ENCODE results near the gene SLAMF1. TPM values are rescaled to one million over a fixed set of nuclear protein-coding genes. Genes with fewer than 3 reads are reported as not detected.

The SLAMF1 gene
- total and polyA plus RNA-seq, 9 of the 15 experiments (the other 6 are each of a cell fraction or from before 2014, with no cell fraction given) = 0.04 to 0.17 (median 0.11) TPM; not detected in 4

GRCh38 chr1:160681066-160681890 is 34.4 kb upstream of the SLAMF1 start (continued):
- no peak for TF ChIP-seq NKRF (IDR thresholded peaks at IDR 0.05; ENCODE audit: borderline replicate concordance)
- no peak for TF ChIP-seq CREB3L1 (IDR thresholded peaks at IDR 0.05; ENCODE audit: borderline replicate concordance, low read depth)
- no peak for TF ChIP-seq ZNF3 (CRISPR knock-in tag; IDR thresholded peaks at IDR 0.05)
- TF ChIP-seq ZBTB12 (CRISPR knock-in tag; IDR thresholded peaks at IDR 0.05) = no peak
- no peak for TF ChIP-seq ZBTB9 (CRISPR knock-in tag; IDR thresholded peaks at IDR 0.05)
- no peak for TF ChIP-seq BCOR (IDR thresholded peaks at IDR 0.05)
- no peak for TF ChIP-seq ZSCAN32 (CRISPR knock-in tag; IDR thresholded peaks at IDR 0.05)
- no peak for TF ChIP-seq HNRNPUL1 (IDR thresholded peaks at IDR 0.05; ENCODE audit: low read length)
- no peak for TF ChIP-seq SREBF1 (IDR thresholded peaks at IDR 0.05; ENCODE audit: borderline replicate concordance, low read depth, low read length)
- no peak for TF ChIP-seq XRCC4 (IDR thresholded peaks at IDR 0.05; ENCODE audit: extremely low read depth, insufficient read depth, insufficient read length)
- no peak for TF ChIP-seq PYGO2 (tag; IDR thresholded peaks at IDR 0.05)
- no peak for TF ChIP-seq PRDM10 (IDR thresholded peaks at IDR 0.05; ENCODE audit: partially characterized antibody)
- TF ChIP-seq ZBTB7A (IDR thresholded peaks at IDR 0.05; ENCODE audit: borderline replicate concordance, control insufficient read depth, low read depth, low read length) = no peak
- TF ChIP-seq ZNF707 (CRISPR knock-in tag; conservative IDR thresholded peaks at IDR 0.05) = no peak
- no peak for TF ChIP-seq ATF6 (CRISPR knock-in tag; IDR thresholded peaks at IDR 0.05)
